Kidney tubule cell (primary cell): ENCODE results near the gene CTNNA3.

ENCODE experiments used
- DNase-seq: peaks from one replicate; pipeline ENCODE4 v3.0.0-alpha.2; 2018; ENCODE audit warnings: low spot score

The CTNNA3 gene

DNA sequence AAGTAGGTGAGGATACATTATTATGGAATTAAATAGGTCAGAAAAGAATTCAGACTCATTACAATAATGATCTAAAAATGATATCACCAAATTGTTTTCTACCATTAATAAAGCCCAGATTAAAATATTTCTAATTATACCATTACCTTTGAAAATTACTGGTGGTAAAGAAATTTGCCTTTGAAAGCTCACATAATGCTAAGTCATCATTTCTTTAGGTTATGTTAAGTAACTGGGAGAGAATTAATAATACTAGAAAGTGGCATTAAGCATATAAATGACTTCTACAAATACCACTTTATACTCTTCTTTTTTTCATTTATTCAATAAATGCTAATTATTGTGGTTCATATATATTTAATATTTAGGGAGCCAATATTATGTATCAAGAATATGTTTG, 1411.4 kb downstream of the CTNNA3 start:
- DNase-seq, result no peak

- DNase-seq, result no peak
Measured at GRCh38 chr10:66283874-66284464, 1412.0 kb downstream of the CTNNA3 start.

DNA sequence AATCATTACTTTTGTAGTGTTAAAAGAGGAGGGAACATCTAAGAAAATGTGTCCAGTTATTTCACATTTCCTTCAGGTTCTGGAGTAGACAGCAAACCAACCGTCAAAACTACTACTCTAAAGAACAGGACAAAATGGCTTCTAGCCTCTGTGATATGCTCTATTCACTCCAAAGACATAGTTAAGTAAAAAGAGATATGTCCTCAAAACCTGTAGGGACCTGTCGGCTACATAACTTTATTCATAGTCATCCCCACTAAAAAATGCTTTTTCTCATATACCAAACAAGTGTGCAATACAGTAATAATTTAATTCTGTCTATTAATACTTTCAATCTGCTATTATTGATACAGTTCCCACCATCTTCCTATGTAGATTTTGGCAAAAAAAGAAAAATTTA, 1412.9 kb downstream of the CTNNA3 start:
- DNase-seq, result no peak

DNA sequence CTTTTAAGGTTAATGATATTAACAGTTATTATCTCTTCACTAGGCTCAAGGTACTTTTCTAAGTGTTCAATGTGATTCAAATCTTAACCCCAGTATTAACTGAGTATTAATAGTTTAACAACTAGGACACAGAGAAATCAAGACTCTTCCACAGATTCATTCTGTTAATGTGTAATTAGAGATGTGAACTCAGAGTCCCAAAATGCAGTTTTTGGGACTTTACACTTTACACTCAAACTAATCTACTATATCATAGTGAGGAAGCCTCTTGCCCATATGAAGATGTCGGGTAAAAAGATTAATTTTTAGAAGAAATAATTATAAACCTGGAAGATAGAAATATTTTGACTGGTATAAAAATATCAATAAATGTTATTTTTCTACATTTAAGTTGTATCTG, 1414.7 kb downstream of the CTNNA3 start:
- no peak for DNase-seq

DNA sequence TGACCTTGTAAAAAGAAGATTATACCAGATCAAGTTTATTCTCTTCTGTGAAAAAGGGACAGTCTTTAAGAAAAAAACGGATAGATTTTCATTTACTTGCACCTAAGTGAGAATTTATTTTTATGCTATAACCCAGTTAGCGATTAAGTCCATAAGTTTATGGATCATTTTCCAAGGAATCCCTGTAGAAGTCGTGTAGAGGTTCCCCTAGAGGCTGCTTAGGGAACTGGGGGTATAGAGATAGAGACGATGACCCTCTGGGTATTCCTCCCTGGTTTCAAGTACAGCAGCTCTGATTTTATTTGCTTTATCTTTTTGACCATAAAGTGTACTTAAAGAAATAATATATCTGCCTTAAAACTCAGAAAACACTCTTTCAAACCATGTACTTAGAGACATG, 1418.5 kb downstream of the CTNNA3 start:
- no peak for DNase-seq

GRCh38 chr10:66273966-66274519, 1422.0 kb downstream of the CTNNA3 start:
- no peak for DNase-seq

DNA sequence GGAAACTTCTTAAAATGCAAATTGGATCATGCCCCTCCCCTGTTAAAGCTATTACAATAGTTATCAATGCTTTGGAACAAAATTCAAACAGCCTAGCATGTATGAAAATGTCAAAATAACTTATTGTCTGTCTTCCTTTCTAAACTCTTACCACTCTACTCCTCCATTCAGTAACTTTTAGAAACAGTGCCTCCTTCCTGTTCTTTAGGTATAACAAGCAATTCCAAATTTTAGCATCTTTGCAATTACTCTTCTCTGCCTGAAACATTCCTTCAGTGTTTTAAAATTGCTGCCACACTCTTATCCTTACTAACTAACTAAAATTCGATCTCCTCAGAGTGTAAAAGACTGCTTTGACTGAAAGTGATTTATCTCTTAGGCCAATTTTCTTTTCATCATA, 1430.6 kb downstream of the CTNNA3 start:
- DNase-seq, result no peak

DNA sequence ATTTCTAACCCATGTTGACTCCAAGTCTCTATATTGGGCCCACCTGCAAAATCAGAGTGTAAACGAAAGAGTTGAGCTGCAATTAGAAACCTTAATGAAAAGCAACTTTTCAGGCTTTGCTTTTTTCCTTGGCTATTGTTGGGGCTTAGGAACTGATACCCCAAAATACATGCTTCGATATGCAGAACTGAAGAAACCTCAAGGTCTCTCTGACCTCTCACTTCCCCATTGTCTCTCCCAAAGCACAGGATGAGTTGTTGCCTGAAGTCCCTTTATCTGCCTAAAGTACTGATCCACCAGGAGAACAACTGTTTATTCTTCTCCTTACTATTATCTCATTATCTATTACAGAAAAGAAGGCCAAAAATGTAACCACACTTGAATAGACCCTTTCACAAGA, 1436.2 kb downstream of the CTNNA3 start:
- DNase-seq, result no peak

DNA sequence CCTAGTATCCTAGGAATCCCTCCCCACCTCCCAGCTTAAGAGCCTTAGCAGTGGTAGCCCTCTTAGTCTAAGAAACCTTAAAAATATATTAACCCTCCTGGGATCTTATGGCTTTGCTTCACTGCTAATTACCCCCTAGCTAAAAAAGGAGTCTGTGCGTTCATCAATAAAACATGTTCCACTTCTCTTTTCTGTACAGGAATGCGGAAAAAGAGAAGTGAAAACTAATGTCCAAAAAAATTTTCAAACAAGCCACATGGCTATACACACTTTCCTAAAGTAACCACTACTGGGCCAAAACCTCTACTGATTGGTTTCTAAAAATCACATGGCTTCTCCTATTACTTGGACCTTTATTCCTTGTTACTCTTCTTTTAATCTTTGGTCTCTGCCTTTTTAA, 1437.3 kb downstream of the CTNNA3 start:
- DNase-seq, result no peak

DNA sequence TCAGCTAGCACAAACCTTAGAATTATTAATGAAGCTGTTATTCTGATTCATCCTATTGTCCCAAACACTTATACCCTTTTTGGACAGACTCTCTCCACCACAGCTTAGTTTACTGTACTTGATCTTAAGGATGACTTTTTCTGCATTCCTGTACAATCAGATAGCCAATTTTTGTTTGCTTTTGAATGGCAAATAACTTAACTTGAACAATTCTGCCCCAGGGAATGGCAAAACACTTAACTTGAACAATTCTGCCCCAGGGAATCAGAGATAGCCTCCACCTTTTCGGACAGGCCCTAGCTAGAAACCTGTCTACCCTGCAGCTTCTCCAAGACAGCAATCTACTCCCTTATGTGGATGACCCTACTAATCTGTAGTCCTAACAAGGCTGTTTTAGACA, 1438.2 kb downstream of the CTNNA3 start:
- DNase-seq, result no peak

DNA sequence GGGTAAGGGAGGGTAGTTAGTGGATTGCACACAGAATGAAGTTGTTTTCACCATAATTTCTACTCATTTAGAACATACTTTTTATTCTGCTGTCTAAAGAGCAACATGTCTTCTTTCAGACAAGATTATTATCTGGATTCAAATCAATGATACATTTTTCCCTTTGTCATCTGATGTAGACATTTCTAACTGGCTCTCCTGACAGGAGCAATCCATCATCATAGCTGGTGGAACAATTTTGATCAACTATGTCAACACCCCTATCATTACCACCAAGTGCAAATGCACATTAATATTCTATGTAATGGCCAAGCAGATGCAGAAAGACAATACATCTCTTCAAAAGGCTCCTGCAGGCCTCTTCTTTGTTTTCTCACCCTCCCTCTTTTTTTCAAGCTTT, 1443.0 kb downstream of the CTNNA3 start:
- DNase-seq, result no peak

DNA sequence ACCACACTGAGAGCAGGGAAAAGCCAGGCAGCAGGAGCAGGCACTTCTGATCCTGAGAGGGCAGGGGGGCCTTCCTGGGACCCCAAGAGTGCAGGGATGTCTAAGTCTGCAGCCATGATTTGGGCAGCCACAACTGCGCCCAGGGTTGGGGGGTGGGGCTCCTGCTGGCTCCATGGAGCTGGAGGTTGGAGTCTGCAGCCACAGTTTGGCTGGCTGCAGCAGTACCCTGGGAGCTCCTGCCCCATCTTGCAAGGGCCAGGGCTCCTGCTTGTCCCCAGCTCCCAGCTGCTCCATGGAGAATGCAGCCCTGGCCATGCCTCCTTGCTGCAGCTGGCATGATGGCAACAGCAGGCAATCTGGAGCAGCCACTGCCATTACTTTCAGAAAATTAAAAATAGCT, 1449.8 kb downstream of the CTNNA3 start:
- no peak for DNase-seq

- DNase-seq, result no peak
Measured at GRCh38 chr10:66244953-66245352, 1451.0 kb downstream of the CTNNA3 start.

DNA sequence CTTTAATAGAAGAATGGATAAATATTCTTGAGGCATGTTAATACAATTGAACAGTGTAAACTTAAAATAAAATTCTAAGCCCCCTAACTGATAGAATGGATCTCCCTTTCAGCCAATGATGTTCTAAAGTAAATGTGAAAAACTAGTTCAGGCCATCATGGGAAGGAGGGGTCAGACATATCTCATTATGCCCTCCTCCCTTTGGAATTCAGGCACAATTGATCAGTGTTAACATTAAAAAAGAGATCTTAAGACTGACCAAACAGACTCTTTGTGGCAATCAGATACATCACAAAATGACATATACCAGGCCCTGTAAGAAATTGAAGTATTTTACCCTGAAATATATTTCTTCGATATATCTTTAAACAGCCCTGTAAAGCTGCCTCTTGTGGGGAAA, 1453.1 kb downstream of the CTNNA3 start:
- DNase-seq, result no peak

DNA sequence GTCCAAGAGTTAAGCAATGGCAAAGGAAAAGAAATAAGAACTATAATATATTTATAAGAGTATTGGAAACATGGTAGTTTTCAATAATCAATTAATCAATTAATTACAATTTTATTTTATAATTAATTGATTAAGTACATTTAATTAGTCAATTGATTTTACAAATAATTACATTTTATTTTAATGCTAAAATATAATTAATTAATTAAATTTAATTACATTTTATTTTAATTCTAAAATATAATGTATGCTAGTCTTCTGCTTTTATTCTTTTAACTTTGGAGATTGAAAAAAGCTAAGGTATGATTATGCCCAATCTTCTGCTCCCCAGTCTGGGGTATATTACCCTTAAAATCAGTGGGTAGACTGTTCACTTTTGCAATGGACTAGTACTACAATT, 1456.9 kb downstream of the CTNNA3 start:
- DNase-seq, result no peak

DNA sequence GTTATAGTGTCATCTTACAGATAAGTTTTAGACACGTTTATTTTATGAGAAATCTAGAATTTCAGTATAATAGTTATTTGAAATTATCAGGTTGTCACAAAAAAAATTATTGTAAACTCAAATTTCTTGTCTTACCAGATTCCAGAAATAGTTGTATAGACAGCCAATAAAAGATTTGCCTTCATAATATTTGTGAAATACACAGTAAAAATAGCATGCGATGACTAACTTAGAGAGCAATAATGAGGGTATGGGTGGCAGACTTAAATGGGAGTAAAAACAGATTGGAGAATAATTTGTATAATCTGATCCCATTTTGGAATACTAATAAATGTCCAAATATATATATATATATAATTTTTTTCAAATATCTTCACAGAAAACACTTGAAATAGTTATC, 1457.7 kb downstream of the CTNNA3 start:
- no peak for DNase-seq

DNA sequence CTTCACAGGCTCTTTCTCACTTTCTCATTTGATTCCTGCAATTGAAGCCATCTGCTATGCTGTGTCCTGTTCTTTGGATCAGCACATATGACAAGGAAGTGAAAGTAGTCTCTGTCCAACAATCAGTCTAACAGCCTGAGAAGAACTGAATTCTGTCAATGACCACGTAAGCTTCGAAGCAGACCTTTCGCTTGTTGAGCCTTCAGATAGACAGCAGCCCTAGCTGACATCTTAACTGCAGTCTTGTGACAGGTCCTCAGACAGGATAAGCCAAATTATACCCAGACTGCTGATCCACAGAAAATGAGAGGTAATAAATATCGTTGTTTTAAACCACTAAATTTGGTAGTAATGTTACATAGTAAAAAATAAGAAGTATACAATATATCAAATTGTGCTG, 1461.1 kb downstream of the CTNNA3 start:
- no peak for DNase-seq

GRCh38 chr10:66228887-66229286, 1467.1 kb downstream of the CTNNA3 start:
- DNase-seq, result no peak

DNA sequence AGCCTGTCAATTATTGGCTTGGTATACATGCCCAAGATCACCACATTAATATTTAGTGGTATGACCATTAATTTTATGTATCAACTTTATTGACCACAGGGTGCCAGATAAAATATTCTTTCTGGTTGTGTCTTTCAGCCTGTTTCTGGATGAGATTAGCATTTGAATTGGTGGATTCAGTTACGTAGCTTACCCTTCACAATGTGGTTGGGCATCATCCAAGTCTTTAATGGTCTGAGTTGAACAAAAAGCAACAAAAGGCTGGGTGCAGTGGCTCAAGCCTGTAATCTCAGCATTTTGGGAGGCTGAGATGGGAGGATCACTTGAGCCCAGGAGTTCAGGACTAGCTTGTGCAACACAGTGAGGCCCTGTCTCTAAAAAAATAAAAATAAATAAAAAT, 1472.3 kb downstream of the CTNNA3 start:
- DNase-seq, result no peak

DNA sequence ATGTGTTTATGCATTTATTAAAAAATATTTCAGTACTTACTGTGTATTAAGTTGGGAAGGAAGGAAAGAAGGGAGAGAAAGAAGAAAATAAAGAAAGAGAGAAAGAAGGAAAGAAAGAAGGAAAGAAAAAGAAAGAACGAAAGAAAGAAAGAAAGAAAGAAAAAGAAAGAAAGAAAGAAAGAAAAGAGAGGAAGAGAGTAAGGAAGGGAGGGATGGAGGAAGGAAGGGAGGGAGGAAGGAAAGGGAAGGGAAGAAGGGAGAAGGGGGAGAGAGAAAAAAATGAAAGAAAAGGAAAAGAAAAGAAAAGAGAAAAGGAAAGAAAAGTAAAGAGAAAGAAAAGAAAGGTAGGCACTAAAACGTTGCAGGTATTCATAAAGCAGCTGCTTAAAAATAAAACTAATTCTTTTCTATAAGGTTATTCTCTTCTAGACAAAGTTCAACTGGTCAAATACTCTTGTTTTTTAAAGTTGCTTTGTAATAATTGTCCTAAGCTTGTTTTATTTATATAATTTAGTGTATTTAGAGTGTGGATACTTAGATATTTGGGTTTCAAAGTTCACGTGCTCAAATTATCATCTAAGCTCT, 1473.4 kb downstream of the CTNNA3 start:
- DNase-seq, result no peak

- DNase-seq, result no peak
Measured at GRCh38 chr10:66218981-66219587, 1476.9 kb downstream of the CTNNA3 start.

GRCh38 chr10:66218289-66218688, 1477.7 kb downstream of the CTNNA3 start:
- no peak for DNase-seq

- DNase-seq, result no peak
Measured at GRCh38 chr10:66215920-66216319, 1480.1 kb downstream of the CTNNA3 start.
